Endothelial cell of umbilical vein (primary cell): ENCODE data around the gene METTL26. TPM values are rescaled to one million over a fixed set of nuclear protein-coding genes. Genes with fewer than 3 reads are reported as not detected.

Experiments used
- BruUV-seq: library from RNA; stranded (reverse); fragments of 400-500 nt; replicated peaks from 2 replicates; lab custom pipeline; 2021; lab: Mats Ljungman, UMichigan
- CTCF ChIA-PET: fragments of 300-600, 350-600 bp; sonication (Branson Sonifier 250); formaldehyde crosslinking; loops from one replicate; lab custom pipeline; 2021; ENCODE audit warnings: antibody characterized with exemption, inconsistent platforms; lab: Charles Lee
- POLR2A ChIA-PET: fragments of 300-600, 350-600 bp; sonication (Branson Sonifier 250); formaldehyde crosslinking; loops from one replicate; lab custom pipeline; 2021; ENCODE audit warnings: antibody characterized with exemption, inconsistent platforms; lab: Charles Lee
- DNase-seq: peaks from one replicate; pipeline ENCODE4 v3.0.0-alpha.2; 2011; ENCODE audit warnings: low read depth, low spot score
- FAIRE-seq: peaks from 2 replicates; lab custom pipeline; 2011; peaks lifted over from hg19 to GRCh38; lab: Jason Lieb, UNC
- H2AFZ ChIP-seq: 2 replicates; pipeline ENCODE4 v1.6.0; 2012; ENCODE audit warnings: low read depth, low read length, control low read depth, inconsistent platforms
- H3K27ac ChIP-seq: 2 replicates; pipeline ENCODE4 v1.5.1; 2011; ENCODE audit warnings: low read depth, mild to moderate bottlenecking, control low read depth, low read length, moderate library complexity; ENCODE audit not compliant: insufficient read depth
- H3K27me3 ChIP-seq, 2 experiments: 2 replicates each; pipeline versions ENCODE4 v1.6.0 to v1.6.1; 2011; ENCODE audit warnings: low read length in 2 of 2, mixed read lengths in 1 of 2; ENCODE audit not compliant: control insufficient read depth in 2 of 2, insufficient read depth in 2 of 2
- H3K36me3 ChIP-seq, 2 experiments: 2 replicates in 1 of 2; 3 replicates in 1 of 2; pipeline ENCODE4 v1.5.1; 2011; ENCODE audit warnings: low read length in 2 of 2, mild to moderate bottlenecking in 1 of 2, moderate library complexity in 1 of 2; ENCODE audit not compliant: control insufficient read depth in 2 of 2, insufficient read depth in 2 of 2; ENCODE audit errors: extremely low read depth in 1 of 2
- H3K4me1 ChIP-seq: 3 replicates; pipeline ENCODE4 v1.5.1; 2011; ENCODE audit warnings: mild to moderate bottlenecking, low read length; ENCODE audit not compliant: control insufficient read depth, insufficient read depth; ENCODE audit errors: extremely low read depth
- H3K4me2 ChIP-seq: 2 replicates; pipeline ENCODE4 v1.6.1; 2011; ENCODE audit warnings: low read length, control low read depth, mixed read lengths; ENCODE audit not compliant: insufficient read depth
- H3K4me3 ChIP-seq, 3 experiments: fragments of 200-600 bp in 1 of 3; sonication (generic), shearing (Covaris generic) in 1 of 3; replicated peaks in 1 of 3; 2 replicates each; pipeline ENCODE4 v1.5.1; 2011 to 2016; ENCODE audit warnings: control low read depth in 3 of 3, low read length in 3 of 3, mild to moderate bottlenecking in 2 of 3, inconsistent platforms in 1 of 3, low read depth in 1 of 3, moderate library complexity in 1 of 3; ENCODE audit not compliant: insufficient read depth in 1 of 3
- H3K79me2 ChIP-seq: 2 replicates; pipeline ENCODE4 v1.6.0; 2012; ENCODE audit warnings: low read length, inconsistent platforms; ENCODE audit not compliant: control insufficient read depth, insufficient read depth
- H3K9ac ChIP-seq: replicated peaks from 2 replicates; pipeline ENCODE3; 2011; ENCODE audit warnings: low read length, control low read depth; ENCODE audit not compliant: insufficient read depth; ENCODE audit errors: extremely low read depth
- H3K9me1 ChIP-seq: replicated peaks from 3 replicates; pipeline ENCODE4 v1.6.0; 2011; ENCODE audit warnings: mild to moderate bottlenecking, low read length; ENCODE audit not compliant: control insufficient read depth, insufficient read depth; ENCODE audit errors: extremely low read depth
- H3K9me3 ChIP-seq: replicated peaks from 2 replicates; pipeline ENCODE4 v1.5.1; 2012; ENCODE audit warnings: low read length, inconsistent platforms; ENCODE audit not compliant: control insufficient read depth, insufficient read depth
- H4K20me1 ChIP-seq: replicated peaks from 2 replicates; pipeline ENCODE3; 2011; ENCODE audit warnings: mild to moderate bottlenecking, low read length; ENCODE audit not compliant: control insufficient read depth, insufficient read depth; ENCODE audit errors: extremely low read depth
- CTCF ChIP-seq, 2 donors: IDR thresholded peaks; 1 replicate in 1 of 2; 2 replicates in 1 of 2; pipeline ENCODE4 v1.5.1; 2011; ENCODE audit warnings: low read length in 2 of 2, mild to moderate bottlenecking in 2 of 2, moderate library complexity in 2 of 2, control low read depth in 1 of 2, inconsistent platforms in 1 of 2, low read depth in 1 of 2; ENCODE audit not compliant: insufficient read depth in 1 of 2; ENCODE audit errors: extremely low read depth in 1 of 2
- EZH2 ChIP-seq: IDR thresholded peaks from 2 replicates; pipeline ENCODE4 v1.6.1; 2012; ENCODE audit warnings: borderline replicate concordance, low read depth, mild to moderate bottlenecking, moderate library complexity, low read length, inconsistent platforms; ENCODE audit not compliant: severe bottlenecking
- FOS ChIP-seq: IDR thresholded peaks from 2 replicates; pipeline ENCODE4 v1.6.1; 2011; ENCODE audit warnings: mild to moderate bottlenecking, low read length, moderate library complexity, borderline replicate concordance; ENCODE audit not compliant: insufficient read depth
- GATA2 ChIP-seq: IDR thresholded peaks from 2 replicates; pipeline ENCODE4 v1.7.0; 2011; ENCODE audit warnings: low read depth, mild to moderate bottlenecking, moderate library complexity, mixed read lengths, low read length; ENCODE audit not compliant: insufficient read length, insufficient read depth
- JUN ChIP-seq: IDR thresholded peaks from 2 replicates; pipeline ENCODE4 v1.6.1; 2011; ENCODE audit warnings: borderline replicate concordance, low read depth; ENCODE audit not compliant: insufficient read length, insufficient read depth
- MAX ChIP-seq: IDR thresholded peaks from 2 replicates; pipeline ENCODE4 v1.6.1; 2011; ENCODE audit not compliant: insufficient read depth, insufficient read length
- MYC ChIP-seq: IDR thresholded peaks from one replicate; pipeline ENCODE4 v1.6.1; 2011; ENCODE audit warnings: mild to moderate bottlenecking, low read depth, low read length
- POLR2A ChIP-seq: IDR thresholded peaks from 2 replicates; pipeline ENCODE4 v1.6.1; 2012; ENCODE audit warnings: low read depth, mild to moderate bottlenecking, control low read depth, low read length
- POLR2AphosphoS5 ChIP-seq: IDR thresholded peaks from 2 replicates; pipeline ENCODE4 v1.6.1; 2012; ENCODE audit warnings: low read depth, mild to moderate bottlenecking, control low read depth, low read length, moderate library complexity; ENCODE audit not compliant: insufficient read depth
- dilution Hi-C: fragments of 300-500 bp; cut with MboI; formaldehyde crosslinking; loops from one replicate; pipeline ENCODE4 v1.15.0; 2019; ENCODE audit warnings: low sequenced_read_pairs; ENCODE audit not compliant: extremely low pct_ligation_motif_present
- intact Hi-C: fragments of 100-400 bp; cut with micrococcal nuclease; formaldehyde crosslinking; loops from one replicate; pipeline ENCODE4 v1.10.0; 2022
- polyA plus RNA-seq, 4 experiments: library from polyadenylated mRNA; depleted of rRNA in 3 of 4; stranded (reverse) in 3 of 4; unstranded in 1 of 4; fragments of >200 nt; gene quantifications; 2 replicates each; pipeline versions ENCODE4 v1.2.1 to v1.2.3, GENCODE V29; 2011 to 2012; ENCODE audit warnings: missing spikeins in 1 of 4
- total RNA-seq: library from RNA; stranded (reverse); gene quantifications from 2 replicates; pipeline ENCODE4 v1.2.3, GENCODE V29; 2021

The METTL26 gene
- total and polyA plus RNA-seq, 2 donors (not counting 3 experiments of a cell fraction or from before 2014, with no cell fraction given), result 114 to 138 TPM

- Histone ChIP-seq H3K27me3 (no peaks in the 10 kb centered on the region), H3K9me3 (no peaks in the 10 kb centered on the region), H3K9me1 (no peaks in the 10 kb centered on the region), H3K4me3 (no peak overlapping the region), H3K79me2 (peaks cover 22% of the 10 kb centered on the region), H3K4me2 (no peak overlapping the region), H3K4me1 (peaks cover 8% of the 10 kb centered on the region), H3K36me3 (peaks cover 0 to 3% of the 10 kb centered on the region in 2 experiments), H3K27ac (no peak overlapping the region), H3K9ac (no peak overlapping the region), H2AFZ (no peak overlapping the region), H4K20me1 (no peaks in the 10 kb centered on the region)
- POLR2A ChIA-PET, result no interaction called here
- TF ChIP-seq MYC (no peak), MAX (no peak)
- CTCF ChIA-PET, result interaction anchor here (1.6 kb wide), 1 partner anchor 14 kb away, joined by 5 read pairs; no protein-coding TSS in a partner anchor
- dilution Hi-C loops, result no loop called here
- no peak for DNase-seq
- intact Hi-C loops, result no loop called here
- no peak for FAIRE-seq
- no TSS peak for BruUV-seq
Observed at GRCh38 chr16:593807-594206, 42.3 kb downstream of the METTL26 start.

- no peak overlapping the region for H2AFZ ChIP-seq
- no peaks in the 10 kb centered on the region for H3K9me3 ChIP-seq
- no peaks in the 10 kb centered on the region for H4K20me1 ChIP-seq
- no peak for FAIRE-seq
- H3K4me3 ChIP-seq, result no peak overlapping the region
- no peak for DNase-seq
- H3K36me3 ChIP-seq, result peaks cover 0 to 3% of the 10 kb centered on the region in 2 experiments
- TF ChIP-seq JUN (no peak), FOS (no peak), POLR2AphosphoS5 (no peak), MAX (no peak), GATA2 (no peak), POLR2A (no peak), CTCF (IDR thresholded peaks at IDR 0.05; ENCODE audit: extremely low read depth in 1 of 2, insufficient read depth in 1 of 2, low read depth in 1 of 2, low read length in 2 of 2) (no peak), EZH2 (no peak)
- intact Hi-C loops (no loop called here), dilution Hi-C loops (no loop called here)
- no peaks in the 10 kb centered on the region for H3K27me3 ChIP-seq
- H3K4me1 ChIP-seq, result peaks cover 8% of the 10 kb centered on the region
- H3K79me2 ChIP-seq, result peaks cover 22% of the 10 kb centered on the region
- H3K9me1 ChIP-seq, result no peaks in the 10 kb centered on the region
- H3K9ac ChIP-seq, result no peak overlapping the region
- ChIA-PET POLR2A (no interaction called here), CTCF (interaction anchor here (1.6 kb wide), 1 partner anchor 14 kb away, joined by 5 read pairs; no protein-coding TSS in a partner anchor)
- no peak overlapping the region for H3K4me2 ChIP-seq
- no TSS peak for BruUV-seq
- no peak overlapping the region for H3K27ac ChIP-seq
Observed at GRCh38 chr16:593406-593805, 42.7 kb downstream of the METTL26 start.
